ENCODE data around the gene PADI3.
"Not testable (repeated sequence)": the region's sequence is repeated elsewhere in the genome, so short reads cannot be mapped to it uniquely, and the experiment has no call there.

Gene PADI3

DNA sequence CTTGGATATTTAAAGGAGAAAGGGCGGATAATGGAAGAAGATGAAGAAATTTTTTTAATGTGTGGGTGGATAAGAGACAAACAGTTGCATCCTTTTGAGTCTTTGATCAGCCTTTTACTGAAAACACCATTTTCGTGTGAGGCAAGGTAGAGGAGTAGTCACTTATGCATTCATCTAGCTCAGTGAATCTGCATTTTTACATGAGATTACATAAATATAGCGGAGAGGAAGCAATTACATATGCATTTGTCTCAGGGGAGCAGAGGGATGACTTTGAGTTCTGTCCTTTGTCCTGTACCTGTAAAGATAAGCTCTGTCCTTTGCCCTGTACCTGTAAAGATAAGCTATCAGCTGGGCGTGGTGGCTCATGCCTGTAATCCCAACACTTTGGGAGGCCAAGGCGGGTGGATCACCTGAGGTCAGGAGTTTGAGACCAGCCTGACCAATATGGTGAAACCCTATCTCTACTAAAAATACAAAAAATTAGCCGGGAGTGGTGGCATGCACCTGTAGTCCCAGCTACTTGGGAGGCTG, 73.0 kb downstream of the PADI3 start:
- in situ Hi-C loops (cut with MboI; ENCODE audit: low sequenced_read_pairs), result not testable (repeated sequence)

DNA sequence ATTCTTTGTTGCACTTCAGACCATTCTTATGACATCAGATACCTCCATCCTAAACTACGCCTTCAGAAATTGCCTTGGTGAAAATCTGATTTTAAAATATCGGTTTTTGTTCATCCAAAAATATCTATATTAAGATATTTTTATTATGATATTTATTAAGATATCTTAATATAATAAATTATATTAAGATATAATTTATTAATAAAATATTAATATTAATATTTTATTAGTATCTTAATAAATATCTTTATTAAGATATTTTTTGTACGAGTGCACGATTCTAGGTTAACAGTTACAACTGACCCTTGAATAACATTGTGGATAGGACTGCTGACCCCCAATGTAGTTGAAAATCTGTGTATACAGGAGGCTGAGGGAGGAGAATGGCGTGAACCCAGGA, 80.0 kb downstream of the PADI3 start:
- in situ Hi-C loops (cut with MboI; ENCODE audit: low sequenced_read_pairs), result no loop called here

DNA sequence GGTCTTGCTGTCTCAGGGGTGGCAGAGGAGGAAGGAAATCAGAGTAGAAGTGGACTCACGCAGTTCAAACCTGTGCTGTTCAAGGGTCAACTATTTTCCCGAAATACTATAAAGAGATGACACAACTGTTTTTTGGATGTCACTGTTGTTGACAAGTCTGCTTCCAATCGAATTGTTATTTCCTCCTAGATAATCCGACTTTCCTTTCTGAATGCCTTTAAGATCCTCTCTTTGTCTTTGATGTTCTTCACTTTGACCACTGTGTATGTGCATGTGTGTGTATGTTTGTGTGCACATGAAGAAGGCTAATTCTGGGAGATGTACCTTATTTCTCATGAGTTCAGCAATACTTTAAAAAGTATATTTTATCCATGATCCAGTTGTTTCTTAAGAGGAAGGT, 80.7 kb downstream of the PADI3 start:
- in situ Hi-C loops (cut with MboI; ENCODE audit: low sequenced_read_pairs), result loop anchor here (10.0 kb wide), 1 partner anchor 55 kb away; no protein-coding TSS in a partner anchor

DNA sequence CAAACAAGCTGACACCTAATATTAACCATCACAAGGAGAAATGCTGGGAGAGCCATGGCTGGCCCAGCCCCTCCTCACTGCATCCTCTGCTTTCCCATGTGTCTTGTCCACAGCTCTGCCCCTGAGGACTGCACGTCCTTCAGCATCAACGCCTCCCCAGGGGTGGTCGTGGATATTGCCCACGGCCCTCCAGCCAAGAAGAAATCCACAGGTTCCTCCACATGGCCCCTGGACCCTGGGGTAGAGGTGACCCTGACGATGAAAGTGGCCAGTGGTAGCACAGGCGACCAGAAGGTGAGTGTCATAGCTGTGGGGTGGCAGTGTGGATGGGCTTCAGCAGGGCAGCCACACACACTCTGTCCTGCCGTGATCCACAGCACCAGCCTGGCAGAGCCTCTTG, 82.0 kb downstream of the PADI3 start:
- in situ Hi-C loops (cut with MboI; ENCODE audit: low sequenced_read_pairs), result loop anchor here (10.0 kb wide), 1 partner anchor 56 kb away; no protein-coding TSS in a partner anchor

DNA sequence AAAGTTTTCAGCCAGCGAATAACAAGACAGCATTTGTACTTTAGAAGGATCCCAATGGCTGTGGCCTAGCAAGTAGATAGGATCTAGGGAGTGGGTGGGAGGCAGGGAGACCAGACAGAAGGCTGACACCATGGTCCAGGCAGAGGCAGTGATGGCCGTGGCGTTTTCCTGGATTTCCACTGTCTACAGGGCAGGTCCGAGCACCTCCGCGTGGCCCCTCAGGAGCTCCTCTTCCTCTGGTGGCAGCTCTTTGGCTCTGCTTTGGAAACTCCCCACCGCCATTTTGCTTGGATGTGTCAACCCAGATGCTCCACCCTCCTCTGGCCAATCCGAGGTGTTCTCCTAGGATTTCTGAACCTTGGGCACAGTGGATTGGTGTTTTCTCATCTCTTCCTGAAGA, 84.2 kb downstream of the PADI3 start:
- in situ Hi-C loops (cut with MboI; ENCODE audit: low sequenced_read_pairs), result loop anchor here (10.0 kb wide), 1 partner anchor 58 kb away; no protein-coding TSS in a partner anchor

Measured in HL-60/S4 treated with retinoic acid at 250 ng/mL for 4 days and 3 days (cell line).